Middle frontal gyrus (tissue), 1 donor: ENCODE data around the gene SLN.

Experiments
- DNase-seq: peaks from one replicate; pipeline ENCODE4 v3.0.0-alpha.2; 2015; ENCODE audit warnings: low spot score; ENCODE audit errors: extremely low spot score

The SLN gene

GRCh38 chr11:107683807-107684206 is 28.0 kb downstream of the SLN start:
- DNase-seq: no peak

GRCh38 chr11:107683061-107683460 is 28.8 kb downstream of the SLN start:
- DNase-seq: no peak

- DNase-seq: no peak
Observed at GRCh38 chr11:107682572-107682971, 29.3 kb downstream of the SLN start.

GRCh38 chr11:107682171-107682570 is 29.7 kb downstream of the SLN start:
- no peak for DNase-seq

GRCh38 chr11:107679255-107680024 is 32.4 kb downstream of the SLN start:
- DNase-seq: no peak

GRCh38 chr11:107678632-107678971 is 33.3 kb downstream of the SLN start:
- DNase-seq: no peak

- DNase-seq: no peak
Observed at GRCh38 chr11:107677924-107678631, 33.8 kb downstream of the SLN start.

GRCh38 chr11:107676336-107677057 is 35.4 kb downstream of the SLN start:
- no peak for DNase-seq

GRCh38 chr11:107675902-107676301 is 36.0 kb downstream of the SLN start:
- no peak for DNase-seq

GRCh38 chr11:107669893-107670601 is 41.8 kb downstream of the SLN start:
- DNase-seq: no peak

GRCh38 chr11:107669191-107669740 is 42.6 kb downstream of the SLN start:
- DNase-seq: no peak

GRCh38 chr11:107666911-107667613 is 44.8 kb downstream of the SLN start:
- no peak for DNase-seq

GRCh38 chr11:107665018-107665417 is 46.8 kb downstream of the SLN start:
- no peak for DNase-seq

- DNase-seq: no peak
Observed at GRCh38 chr11:107661656-107662055, 50.2 kb downstream of the SLN start.

GRCh38 chr11:107660066-107660465 is 51.8 kb downstream of the SLN start:
- DNase-seq: no peak

- DNase-seq: no peak
Observed at GRCh38 chr11:107659310-107659709, 52.5 kb downstream of the SLN start.
